IPS-NIHi11 (cell line): ENCODE data around the gene GLI1.
A peak's percentile ranks its signal among the peaks of the same experiment; 100 is the strongest.
"Not testable (repeated sequence)": the region's sequence is repeated elsewhere in the genome, so short reads cannot be mapped to it uniquely, and the experiment has no call there.

ENCODE experiments used
- DNase-seq: peaks from one replicate; pipeline ENCODE4 v3.0.0; 2012; ENCODE audit warnings: mixed read lengths, low spot score

The GLI1 gene

DNA sequence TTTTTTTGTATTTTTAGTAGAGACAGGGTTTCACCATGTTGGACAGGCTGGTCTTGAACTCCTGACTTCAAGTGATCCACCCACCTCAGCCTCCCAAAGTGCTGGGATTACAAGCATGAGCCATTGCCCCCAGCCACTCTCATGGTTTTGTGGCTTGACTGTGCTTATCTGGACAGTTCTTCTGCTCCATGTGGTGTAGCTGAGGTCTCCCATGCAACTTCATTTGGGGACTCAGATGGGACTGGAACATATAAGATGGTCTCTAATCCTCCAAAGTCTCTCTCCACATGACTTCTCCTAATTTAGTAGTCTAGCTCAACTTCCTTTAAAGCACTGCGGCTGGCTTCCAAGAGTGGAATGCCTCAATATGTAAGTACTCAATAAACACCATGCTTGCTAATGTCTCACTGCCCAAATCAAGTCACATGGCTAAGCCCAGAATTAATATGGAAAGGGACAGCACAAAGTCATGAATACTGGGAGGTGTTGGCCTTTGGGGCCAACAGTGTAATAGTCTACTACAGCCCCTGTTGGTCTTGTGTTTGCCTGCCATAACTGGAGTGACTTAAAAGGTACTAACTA is 17.6 kb upstream of the GLI1 start:
- DNase-seq, result no peak

DNA sequence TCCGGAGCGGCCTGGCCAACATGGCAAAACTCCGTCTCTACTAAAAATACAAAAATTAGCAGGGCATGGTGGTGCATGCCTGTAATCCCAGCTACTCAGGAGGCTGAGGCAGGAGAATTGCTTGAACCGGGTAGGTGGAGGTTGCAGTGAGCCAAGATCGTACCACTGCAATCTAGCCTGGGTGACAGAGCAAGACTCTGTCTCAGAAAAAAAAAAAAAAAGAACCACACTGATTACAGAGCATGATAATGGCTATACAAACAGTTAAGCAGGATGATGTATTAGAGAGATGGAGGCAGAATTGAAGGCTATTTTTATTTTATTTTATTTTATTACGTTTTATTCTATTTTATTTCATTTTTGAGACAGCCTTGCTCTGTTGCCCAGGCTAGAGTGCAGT is 15.2 kb upstream of the GLI1 start:
- not testable (repeated sequence) for DNase-seq

DNA sequence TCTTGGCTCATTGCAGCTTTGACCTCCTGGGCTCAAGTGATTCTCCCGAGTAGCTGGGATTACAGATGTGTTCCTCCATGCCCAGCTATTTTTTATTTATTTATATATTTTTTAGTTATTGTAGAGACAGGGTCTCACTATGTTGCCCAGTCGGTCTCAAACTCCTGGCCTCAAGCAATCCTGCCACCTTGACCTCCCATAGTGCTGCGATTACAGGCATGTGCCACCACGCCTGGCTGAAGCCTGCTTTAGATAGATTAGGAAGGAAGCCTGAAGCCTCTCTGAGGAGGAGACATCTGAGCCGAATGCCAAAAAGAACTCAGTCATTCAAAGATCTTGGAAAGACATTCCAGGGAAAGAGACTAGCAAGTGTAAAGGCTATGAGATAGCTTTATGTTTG is 14.8 kb upstream of the GLI1 start:
- DNase-seq, result no peak

DNA sequence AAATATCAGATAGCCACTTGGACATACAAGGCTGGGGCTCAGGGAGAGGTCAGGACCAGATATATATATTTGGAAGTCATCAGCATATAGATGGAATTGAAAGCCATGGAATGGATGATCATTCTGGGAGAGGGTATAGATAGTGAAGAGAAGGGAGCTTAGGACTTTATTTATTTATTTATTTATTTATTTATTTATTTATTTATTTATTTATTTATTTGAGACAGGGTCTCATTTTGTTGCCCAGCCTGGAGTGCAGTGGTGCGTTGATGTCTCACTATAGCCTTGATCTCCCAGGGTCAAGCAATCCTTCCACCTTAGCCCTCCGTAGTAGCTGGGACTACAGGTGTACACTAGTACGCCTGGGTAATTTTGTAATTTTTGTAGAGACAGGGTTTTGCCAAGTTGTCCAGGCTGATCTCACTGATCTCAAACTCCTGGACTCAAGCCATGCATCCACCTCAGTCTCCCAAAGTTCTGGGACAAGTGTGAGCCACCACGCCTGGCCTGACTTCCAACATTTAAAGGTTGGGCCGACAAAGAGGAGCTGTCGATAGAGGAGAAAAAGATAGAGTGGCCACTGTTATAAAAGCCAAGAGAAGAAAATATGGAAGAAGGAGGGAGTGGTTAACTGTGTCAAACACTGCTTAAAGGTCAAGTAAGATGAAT is 13.2 kb upstream of the GLI1 start:
- no peak for DNase-seq

DNA sequence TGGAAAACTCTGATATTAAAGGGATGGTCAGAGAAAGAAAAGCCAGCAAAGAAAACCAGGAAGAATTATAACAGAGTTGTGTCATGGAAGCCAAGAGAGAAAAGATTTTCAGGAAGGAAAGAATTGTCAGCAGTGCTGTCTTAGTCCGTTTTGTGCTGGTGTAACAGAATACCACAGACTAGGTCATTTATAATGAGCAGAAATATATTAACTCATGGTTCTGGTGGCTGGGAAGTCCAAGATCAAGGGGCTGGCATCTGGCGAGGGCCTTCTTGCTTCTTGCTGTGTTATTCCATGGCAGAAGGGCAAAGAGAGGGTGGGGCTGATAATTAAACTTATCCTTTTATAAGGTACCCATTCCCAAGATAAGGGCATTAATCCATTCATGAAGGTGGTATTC is 10.9 kb upstream of the GLI1 start:
- DNase-seq, result no peak

DNA sequence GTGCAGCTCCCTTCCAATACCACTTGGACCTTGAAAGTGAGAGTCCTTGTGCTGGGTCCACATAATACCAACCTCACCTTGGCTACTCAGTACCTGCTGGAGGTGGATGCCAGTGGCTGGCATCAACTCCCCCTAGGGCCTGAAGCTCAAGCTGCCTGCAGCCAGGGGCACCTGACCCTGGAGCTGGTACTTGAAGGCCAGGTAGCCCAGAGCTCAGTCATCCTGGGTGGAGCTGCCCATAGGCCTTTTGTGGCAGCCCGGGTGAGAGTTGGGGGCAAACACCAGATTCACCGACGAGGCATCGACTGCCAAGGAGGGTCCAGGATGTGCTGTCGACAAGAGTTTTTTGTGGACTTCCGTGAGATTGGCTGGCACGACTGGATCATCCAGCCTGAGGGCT is 10.2 kb upstream of the GLI1 start:
- no peak for DNase-seq

DNA sequence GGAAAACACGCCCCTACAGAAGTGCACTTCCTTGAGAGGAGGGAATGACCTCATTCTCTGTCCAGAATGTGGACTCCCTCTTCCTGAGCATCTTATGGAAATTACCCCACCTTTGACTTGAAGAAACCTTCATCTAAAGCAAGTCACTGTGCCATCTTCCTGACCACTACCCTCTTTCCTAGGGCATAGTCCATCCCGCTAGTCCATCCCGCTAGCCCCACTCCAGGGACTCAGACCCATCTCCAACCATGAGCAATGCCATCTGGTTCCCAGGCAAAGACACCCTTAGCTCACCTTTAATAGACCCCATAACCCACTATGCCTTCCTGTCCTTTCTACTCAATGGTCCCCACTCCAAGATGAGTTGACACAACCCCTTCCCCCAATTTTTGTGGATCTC is 9.5 kb upstream of the GLI1 start:
- no peak for DNase-seq

DNA sequence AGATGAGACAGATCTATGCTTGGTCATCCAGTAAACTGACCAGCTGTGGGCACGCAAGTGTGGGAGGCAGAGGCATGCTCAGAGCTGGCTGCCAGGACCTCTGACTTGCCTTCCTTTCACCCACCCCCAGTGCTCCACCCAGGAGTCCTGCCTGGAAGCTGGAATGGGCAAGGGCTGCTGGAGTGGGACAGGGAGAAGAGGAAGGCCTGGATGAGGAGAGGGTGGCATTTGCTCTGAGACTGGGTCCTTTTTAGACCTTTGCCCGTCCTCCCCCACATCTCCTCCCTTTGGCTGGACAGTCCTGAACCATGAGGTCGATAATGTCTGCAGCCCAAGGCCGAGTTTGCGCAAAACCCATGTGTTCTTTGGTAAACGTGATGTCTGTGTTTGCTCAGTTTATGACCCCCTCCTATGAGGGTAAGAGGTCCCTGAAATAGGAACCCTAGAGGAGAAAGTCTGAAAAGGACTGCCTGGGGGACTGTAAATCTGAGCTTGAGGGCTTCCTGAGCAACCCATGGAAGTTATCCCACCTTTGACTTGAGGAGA is 8.3 kb upstream of the GLI1 start:
- DNase-seq, result no peak

DNA sequence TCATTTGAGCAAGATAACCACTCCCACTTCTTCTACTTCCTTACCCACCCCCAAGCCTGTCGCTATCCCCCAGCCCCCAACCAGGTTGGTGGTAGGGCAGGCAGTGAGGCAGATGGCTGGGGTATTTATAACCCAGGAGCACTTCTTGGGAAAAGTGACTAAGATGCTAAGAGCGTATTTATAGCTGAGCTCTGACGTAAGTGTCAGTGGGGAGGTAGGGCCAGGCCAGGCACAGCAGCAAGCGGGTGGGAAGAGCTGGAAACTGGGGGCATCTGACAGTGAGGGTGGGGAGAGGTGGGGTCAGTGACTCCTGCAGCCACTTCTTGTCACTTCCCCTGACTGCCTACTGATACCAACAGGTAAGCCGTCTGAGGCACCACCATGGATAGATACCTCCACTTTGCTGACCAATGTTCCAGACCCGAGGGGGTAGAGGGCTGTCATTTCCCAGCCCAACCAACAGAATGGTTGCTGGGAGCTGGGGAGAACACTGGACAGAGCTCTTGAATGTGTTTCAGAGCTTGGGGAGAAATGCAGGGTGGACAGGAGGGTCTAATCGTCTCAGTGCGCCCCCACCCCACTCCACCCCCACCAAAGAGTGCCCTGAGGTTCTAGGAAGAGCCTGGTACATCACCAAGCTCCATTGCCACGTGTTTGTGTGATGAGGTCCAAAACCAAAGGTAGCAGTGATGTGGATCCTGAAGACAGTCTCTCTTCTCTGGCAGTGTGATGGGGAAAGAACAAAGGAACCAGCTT is 7.2 kb upstream of the GLI1 start:
- DNase-seq, result no peak

DNA sequence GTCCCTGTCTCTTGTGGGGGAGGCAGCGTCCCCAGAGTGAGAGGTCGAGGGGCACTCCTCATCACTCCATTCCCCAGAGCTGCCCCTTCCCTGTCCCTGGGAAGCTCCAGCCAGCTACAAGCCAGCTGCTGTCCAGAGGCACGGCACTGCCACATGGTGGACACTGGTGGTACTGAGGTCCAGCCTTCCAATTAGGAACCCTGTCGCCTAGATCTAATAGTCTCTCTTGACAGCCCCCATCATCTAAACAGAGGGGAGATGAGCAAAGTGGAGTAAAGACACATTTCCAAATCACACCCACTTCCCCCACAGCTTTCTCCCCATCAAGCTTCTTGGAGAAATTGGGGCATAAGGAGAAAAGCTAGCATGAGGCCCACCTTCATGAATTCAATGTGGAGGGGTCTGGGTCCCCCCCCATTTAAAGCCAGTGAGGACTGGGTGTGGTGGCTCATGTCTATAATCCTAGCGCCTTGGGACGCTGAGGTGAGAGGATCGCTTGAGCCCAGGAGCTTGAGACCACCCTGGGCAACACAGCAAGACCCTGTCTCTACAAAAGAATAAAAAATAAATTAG is 6.6 kb upstream of the GLI1 start:
- peak; percentile 74 for DNase-seq

DNA sequence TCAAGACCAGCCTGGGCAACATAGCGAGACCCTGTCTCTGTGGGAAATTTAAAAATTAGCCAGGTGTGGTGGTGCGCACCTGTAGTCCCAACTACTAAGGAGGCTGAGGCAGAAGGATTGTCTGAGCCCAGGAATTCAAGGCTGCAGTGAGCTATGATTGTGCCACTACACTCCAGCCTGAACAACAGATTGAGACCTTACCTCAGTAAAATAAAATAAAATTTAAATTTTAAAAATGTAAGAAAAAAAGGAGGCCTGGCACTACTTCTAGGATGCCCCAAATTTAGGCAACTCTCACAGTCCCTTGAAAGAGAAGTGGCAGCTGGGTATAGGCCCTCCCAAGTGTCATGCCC is 5.4 kb upstream of the GLI1 start:
- DNase-seq, result no peak

DNA sequence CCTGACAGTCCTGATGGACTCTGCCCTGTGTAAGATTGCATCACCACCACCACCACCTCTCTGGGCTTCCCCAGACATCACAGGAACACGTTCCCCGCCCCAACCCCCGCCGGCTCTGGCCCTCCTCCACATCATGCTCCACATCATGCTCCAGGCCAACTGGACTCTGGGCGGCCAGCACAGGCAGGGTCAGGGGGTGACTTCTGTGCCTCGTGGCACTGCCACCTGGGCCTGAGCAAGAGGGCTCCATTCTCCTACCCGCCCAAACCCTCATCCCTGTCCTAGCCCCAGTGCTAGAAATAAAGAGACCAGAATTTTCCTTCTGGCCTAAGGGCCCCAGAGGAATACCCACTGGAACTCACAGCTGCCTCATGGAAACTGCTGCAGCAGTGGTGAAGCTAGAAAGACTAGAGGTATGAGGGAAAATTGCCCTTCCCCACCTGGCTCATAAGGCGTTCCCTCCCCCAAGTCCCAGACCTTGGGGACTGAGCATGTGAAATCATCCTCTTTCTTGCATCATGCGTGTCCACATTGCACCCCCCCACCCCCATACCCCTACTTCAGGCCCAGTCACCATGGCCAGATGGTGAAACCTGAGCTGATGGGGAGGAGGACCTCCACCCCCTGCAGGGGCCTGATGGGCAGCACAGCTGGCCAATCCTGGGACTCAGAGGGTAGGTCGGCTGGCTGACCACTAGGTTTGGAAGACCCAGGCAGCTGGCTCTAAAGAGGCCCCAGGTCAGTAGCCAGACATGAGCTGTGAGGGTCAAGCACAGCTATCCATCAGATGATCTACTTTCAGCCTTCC is 4.8 kb upstream of the GLI1 start, which contains the start of gene INHBE:
TSS of gene INHBE (plus strand) at position 742 of the 808 bp plus-strand sequence. CDS start 230 bp downstream, outside the sequence.
- DNase-seq, result peak; percentile 80

DNA sequence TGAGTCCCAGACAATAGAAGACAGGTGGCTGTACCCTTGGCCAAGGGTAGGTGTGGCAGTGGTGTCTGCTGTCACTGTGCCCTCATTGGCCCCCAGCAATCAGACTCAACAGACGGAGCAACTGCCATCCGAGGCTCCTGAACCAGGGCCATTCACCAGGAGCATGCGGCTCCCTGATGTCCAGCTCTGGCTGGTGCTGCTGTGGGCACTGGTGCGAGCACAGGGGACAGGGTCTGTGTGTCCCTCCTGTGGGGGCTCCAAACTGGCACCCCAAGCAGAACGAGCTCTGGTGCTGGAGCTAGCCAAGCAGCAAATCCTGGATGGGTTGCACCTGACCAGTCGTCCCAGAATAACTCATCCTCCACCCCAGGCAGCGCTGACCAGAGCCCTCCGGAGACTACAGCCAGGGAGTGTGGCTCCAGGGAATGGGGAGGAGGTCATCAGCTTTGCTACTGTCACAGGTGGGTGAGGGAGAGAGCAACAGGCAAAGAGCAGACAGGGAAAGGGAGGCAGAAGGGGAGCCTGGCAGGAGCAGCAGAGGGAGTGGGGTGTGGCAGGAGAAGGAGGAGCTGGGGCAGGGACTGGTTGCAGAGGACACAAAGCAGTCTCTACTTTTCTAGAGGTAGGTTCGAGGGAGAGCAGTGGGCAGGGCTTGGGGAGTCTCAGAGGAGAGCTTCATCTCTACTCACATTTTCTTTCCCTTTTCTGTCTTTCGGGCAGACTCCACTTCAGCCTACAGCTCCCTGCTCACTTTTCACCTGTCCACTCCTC is 4.0 kb upstream of the GLI1 start:
- no peak for DNase-seq

DNA sequence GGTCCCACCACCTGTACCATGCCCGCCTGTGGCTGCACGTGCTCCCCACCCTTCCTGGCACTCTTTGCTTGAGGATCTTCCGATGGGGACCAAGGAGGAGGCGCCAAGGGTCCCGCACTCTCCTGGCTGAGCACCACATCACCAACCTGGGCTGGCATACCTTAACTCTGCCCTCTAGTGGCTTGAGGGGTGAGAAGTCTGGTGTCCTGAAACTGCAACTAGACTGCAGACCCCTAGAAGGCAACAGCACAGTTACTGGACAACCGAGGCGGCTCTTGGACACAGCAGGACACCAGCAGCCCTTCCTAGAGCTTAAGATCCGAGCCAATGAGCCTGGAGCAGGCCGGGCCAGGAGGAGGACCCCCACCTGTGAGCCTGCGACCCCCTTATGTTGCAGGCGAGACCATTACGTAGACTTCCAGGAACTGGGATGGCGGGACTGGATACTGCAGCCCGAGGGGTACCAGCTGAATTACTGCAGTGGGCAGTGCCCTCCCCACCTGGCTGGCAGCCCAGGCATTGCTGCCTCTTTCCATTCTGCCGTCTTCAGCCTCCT is 3.4 kb upstream of the GLI1 start:
- DNase-seq, result no peak

DNA sequence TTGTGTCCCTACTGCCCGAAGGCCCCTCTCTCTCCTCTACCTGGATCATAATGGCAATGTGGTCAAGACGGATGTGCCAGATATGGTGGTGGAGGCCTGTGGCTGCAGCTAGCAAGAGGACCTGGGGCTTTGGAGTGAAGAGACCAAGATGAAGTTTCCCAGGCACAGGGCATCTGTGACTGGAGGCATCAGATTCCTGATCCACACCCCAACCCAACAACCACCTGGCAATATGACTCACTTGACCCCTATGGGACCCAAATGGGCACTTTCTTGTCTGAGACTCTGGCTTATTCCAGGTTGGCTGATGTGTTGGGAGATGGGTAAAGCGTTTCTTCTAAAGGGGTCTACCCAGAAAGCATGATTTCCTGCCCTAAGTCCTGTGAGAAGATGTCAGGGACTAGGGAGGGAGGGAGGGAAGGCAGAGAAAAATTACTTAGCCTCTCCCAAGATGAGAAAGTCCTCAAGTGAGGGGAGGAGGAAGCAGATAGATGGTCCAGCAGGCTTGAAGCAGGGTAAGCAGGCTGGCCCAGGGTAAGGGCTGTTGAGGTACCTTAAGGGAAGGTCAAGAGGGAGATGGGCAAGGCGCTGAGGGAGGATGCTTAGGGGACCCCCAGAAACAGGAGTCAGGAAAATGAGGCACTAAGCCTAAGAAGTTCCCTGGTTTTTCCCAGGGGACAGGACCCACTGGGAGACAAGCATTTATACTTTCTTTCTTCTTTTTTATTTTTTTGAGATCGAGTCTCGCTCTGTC is 2.7 kb upstream of the GLI1 start:
- no peak for DNase-seq

DNA sequence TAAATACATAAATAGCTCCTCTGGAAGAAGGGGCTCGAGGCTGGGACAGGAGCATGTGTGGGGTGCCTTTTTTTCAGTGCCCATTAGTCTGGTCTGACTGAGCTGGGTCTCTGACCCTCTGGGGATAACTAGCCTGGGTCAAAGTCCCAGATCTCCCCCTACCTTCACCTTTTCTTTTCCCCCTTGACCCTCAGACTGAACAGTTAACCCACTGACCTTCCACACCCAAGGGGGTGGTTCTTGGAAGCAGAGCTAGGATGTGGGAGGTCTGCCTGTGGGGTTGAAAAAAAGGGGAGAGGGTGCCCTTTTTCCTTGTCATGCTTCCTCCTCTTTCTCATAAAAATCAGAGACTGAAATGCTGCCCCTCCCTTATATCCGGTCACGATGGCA is 925 bp upstream of the GLI1 start:
- DNase-seq, result no peak

DNA sequence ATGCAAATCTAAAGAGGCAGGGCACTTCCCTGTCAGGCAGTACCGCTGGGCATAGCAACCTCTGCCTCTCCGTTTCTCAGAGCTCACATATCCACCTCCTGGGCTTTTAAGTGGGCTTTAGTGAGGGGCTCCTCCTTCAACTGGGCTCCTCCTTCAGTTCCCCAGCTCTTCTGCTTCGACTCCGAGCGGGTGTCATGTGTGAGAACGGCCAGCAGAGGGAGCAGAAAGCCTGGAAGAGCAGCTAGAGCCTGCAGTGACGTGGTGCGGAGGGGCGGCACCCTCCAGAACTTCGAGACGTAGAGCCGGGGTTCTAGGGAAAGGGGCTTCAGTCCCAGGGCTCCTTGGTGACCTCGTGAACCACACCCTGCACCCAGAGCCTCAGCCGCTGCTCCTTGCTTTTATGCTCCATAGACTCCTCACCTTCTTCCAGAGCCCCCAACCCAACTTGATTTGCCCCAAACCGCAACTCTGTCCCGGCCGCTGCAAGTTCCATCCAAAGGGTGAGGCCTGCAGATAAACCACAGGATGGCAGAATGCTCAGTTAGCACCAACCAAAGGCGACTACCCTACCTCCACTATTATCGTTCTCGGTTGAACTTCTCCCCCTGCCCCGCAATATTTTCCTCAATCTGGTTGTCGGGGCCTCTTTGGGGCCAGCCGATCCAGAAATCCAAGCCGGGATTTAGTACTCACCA is 383 bp upstream of the GLI1 start:
- peak; percentile 70 for DNase-seq

DNA sequence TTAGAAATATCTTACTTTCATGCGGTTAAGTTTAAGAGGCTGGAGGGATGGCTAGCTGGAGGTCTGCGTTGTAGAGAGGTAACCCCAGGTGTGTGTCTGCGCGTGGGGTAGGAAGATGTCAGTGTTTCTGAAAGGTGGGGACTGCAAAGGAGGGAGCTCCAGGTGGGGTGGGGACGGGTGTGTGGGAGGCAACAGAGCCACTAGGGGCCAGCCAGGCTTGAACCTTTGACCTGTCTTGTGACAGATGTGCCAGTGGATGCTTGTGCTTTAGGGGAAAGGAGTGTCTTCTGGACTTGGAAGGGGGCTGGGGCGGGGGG is 841 bp downstream of the GLI1 start:
- DNase-seq, result no peak

DNA sequence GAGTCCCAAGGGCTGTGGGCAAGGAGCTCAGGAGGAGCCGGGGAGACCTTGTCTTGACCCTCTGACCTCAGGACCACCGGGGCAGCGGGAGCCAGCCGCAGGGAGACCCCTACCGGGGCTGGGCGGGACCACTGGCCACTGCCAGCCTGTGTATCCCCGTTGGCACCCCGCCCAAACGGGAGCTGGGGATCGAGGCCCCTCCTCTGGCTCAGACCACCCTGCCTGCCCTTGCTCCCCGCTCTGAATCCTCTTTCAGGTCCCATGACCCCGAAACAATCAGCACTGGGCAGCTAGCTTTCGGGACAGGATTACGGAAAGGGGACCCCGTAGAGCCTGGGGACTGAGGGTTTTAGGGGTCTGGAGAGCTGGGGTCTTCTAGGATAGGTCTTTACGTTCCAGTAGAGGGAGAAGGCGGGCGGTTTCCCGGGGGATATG is 1.3 kb downstream of the GLI1 start:
- peak; percentile 34 for DNase-seq
